GM18519 (cell line): ENCODE results near the gene GPRC5B.

Experiments used
- ATAC-seq: cut with Tn5 transposase; IDR thresholded peaks from one replicate; pipeline ENCODE4 v1.9.1; 2021; ENCODE audit warnings: mild to moderate bottlenecking, moderate library complexity; ENCODE audit not compliant: unreplicated experiment, low FRiP score

The GPRC5B gene

DNA sequence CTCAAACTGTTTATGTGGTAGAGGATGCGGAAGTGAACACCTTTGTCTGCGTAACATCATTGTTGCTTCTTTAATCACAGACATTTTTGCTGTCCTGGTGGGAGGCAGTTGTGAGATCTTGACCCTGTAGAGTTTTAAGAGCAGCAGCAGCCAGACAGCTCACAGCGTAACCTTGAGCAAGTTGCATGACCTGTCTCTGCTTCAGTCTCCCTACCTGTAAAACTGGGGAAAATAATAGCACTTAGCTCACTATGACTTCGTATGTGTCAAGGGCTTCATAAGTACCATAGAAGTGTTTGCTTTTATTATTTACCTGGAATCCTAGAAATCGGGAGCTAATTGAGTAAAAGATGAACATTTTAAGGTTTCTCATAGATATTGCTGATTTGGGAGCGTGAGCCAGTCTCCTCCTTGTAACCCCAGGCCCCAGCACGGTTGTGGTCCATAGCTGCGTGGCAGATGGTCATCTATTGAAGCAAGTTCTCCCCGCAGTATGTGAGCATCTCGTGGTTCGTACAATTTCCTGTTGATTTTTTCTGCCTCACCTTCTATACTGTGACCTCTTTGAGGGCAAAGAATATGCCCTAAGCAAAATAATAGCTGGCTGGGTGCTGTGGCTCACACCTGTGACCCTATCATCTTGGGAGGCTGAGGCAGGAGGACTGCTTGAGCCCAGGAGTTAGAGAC, 34.4 kb downstream of the GPRC5B start:
- no peak for ATAC-seq

GRCh38 chr16:19848756-19849155, 35.9 kb downstream of the GPRC5B start:
- ATAC-seq: no peak

DNA sequence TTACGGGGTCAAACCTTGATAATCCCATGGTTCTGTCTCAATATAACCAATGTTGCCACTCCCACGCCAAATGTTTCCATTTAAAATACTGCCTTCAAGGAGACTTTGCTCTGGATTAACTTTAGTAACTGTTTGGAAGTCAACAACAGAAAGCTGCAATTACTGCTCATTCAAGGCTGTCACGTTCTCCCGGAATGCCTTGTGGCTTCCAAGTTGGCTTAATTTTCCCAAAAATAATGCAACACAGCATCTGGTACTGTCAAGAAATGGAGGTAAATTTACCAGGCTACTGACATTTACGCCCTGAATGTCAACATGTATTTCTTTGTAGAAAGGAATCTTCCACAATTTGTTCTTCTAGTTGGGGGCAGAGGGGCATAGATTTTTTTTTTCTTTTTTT, 38.2 kb downstream of the GPRC5B start:
- no peak for ATAC-seq

- ATAC-seq: no peak
Measured at GRCh38 chr16:19844945-19845641, 39.6 kb downstream of the GPRC5B start.

GRCh38 chr16:19843371-19843770, 41.3 kb downstream of the GPRC5B start:
- no peak for ATAC-seq

DNA sequence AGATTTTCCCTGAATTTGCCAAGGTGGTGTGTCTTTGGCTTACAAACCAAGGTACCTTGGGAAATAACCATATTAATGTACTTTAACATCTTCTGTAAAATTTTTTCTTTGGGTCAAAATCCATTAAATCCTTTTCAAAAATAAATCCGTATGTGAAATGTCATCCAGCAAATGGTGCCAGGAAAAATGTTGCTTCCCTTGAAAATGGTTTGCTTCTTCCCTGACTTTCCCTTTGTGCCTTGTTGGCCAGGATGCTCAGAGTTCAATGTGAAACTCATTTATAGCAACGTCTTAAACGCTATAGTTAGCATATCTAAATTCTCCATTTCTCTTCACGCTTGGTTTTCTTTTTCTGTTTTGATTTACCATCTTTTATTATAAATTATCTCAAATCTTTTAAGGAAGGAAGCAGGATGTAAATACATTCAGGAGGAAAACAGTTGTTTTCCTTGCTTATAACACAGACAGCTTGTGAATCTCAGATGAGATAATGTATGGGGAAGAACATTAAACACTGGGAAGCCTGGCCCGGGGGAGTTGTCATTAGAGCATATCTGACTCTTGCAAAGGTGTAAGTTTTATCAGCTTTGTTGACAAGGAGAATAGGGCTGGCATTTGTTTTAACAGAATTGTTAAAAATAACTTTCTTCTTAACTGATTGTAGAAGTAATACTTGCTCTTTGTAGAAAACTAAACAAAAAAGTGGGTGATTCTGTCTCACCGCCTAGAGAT, 42.1 kb downstream of the GPRC5B start:
- ATAC-seq: no peak

DNA sequence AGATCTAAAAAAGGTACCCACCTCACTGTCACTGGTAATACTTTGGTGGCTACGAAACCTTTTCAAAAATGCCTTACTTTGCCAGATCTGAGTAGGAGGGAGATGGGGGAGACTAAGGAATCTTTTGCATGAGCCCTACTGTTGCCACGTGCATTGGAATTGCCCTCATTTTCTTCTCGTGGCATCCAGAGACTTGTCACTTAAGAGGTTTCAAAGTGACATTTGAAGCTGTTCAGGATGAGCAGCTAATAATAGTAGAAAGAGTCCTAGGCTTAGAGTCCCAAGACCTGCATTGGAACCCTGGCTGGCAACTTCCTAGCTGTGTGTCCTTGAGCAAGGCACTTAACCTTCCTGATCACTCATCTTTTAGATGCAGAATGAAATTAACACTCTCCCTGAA, 43.5 kb downstream of the GPRC5B start:
- no peak for ATAC-seq

GRCh38 chr16:19840524-19841110, 44.0 kb downstream of the GPRC5B start:
- ATAC-seq: no peak

DNA sequence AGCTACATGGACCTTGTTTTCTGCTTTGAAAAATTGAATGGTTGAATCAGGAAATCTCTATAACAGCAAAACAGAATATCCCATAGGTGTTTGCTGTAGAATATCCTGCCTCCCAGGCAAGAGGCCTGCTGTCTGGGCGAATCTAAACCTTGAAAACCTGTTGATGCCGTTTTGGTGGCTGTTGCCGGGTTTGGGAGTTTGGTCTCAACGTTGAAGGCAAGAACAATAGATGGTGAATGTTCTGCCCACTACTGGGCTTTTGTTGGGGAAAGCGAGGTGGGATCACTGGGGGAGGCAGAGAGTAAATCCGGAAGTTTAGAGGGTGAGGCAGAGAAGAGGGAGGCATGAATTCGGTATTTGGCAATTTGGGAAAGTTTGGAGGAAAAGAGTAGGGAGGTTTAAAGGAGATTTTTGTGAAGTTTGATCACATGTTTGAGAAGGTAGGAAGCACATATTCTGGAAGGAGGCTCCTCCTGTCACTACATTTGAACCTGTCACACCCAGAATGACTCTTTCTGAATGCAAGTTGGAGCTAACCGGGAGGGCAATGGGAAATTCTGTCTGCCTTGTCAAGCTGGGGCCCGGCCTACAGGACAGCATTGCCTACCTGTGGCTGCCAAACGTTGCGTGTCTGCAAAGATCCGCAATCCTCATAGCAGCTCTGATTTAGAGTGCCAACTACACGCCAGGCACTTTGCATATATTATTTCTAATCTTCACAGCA, 46.5 kb downstream of the GPRC5B start:
- ATAC-seq: no peak

GRCh38 chr16:19837331-19837980, 47.2 kb downstream of the GPRC5B start:
- no peak for ATAC-seq

DNA sequence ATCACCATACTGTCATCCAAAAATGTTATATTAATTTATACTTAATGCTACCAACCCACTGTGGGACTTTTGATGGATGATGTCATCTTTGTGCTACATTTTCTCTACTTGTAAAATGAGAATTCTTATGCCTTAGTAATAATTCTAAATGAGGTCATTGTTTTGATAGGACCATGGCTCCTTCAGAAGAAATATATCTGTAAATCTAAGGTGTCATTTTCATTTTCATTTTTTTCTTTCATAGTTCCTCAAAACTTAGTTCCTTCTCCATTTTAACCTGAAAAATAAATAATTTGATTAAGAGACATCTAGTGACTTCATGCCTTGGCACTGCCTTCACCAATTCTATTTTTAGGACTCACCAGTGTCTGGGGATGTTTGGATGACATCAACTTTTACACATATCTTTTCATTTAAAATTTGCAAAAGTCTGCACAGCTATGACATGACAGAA, 48.7 kb downstream of the GPRC5B start:
- no peak for ATAC-seq

DNA sequence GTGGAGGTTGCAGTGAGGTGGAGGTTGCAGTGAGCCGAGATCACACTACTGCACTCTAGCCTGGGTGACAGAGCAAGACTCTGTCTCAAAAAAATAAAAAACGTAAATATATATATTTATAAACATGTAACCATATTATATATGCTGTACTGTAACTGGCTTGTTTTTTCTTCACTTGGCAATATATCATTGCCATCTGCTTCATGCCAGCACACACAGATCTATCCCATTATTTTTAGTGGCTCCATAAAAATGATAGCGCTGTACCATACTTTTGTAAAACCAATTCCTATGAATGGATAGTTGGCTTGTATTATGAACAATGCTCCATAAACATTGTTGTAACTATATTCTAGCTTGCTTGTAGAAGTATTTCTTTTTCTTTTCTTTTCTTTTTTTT, 49.5 kb downstream of the GPRC5B start:
- ATAC-seq: no peak

DNA sequence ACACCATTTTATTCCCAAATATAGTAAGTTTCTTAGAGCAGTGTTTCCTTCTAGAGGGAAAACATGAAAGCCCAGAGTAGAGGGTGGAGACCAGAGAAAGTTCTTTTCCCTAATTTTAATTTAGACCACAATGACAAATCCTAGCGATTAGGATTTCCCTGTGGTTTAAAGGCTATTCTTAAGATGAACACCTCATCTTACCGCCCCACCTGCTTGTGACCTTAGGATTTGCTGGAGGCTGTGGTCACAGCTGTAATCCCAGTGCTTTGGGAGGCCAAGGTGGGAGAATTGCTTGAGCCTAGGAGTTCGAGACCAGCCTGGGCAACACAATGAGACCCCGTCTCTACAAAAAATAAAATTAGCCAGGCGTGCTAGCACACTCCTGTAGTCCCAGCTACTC, 51.1 kb downstream of the GPRC5B start:
- no peak for ATAC-seq

DNA sequence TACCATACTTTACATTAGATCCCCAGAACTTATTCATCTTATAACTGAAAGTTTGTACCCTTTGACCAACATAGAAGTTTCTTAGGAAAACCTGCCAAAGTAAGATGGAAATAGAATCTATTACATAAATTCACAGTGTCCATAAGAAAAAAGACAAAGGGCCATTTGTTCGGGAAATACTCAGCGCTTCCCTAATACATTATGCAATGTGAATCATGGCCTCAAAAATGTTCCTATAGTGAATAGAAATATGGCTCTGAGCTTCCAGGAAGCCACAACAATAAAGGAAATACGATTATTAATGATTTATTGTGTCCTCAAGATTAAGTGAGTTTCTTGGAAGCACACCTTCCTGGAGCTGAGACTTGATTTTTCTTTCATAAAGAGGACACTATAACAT, 51.5 kb downstream of the GPRC5B start:
- no peak for ATAC-seq

GRCh38 chr16:19831678-19832077, 53.0 kb downstream of the GPRC5B start:
- no peak for ATAC-seq

GRCh38 chr16:19830902-19831560, 53.6 kb downstream of the GPRC5B start:
- no peak for ATAC-seq

DNA sequence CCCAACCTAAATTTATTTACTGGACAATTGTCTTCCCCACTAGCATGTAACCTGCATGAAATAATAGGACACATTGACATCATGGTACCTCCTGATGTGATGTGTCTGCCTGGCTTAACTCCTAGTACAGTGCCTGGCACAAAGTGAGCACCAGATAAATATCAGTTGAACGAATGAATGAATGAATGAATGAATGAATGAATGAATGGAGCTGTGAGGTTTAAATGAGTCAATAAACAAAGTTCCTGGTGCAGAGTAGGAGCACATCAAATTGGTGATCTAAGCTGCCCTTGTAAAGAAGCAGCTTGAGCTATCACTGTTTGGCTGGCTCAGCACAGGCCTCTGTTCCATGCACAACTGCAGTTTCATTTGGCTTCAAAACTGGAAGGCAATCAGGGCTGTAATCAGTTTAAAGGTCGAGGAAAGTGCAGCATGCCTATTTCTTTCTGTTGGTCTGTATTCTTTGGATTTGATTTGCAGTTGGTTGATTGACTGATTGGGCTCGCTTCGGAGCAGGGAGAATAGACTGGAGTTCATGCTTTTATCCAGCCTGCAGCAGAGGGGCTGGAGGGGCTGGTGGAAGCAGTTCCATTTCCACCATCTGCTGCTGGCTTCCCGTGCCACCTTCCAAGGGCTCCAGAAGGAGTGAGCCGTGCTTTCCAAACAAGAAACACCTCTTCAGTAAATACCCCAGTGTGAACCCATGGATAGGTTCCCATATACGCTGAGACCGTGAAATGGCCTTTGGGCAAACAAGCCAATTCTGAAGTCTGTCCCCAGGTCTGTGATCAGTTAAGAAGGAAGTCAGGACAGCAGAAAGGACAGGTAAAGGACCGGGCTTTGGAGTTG, 54.6 kb downstream of the GPRC5B start:
- no peak for ATAC-seq

GRCh38 chr16:19824216-19824615, 60.4 kb downstream of the GPRC5B start:
- no peak for ATAC-seq

- ATAC-seq: no peak
Measured at GRCh38 chr16:19823322-19823721, 61.3 kb downstream of the GPRC5B start.
